ENCODE data around the gene WDR33.

DNA sequence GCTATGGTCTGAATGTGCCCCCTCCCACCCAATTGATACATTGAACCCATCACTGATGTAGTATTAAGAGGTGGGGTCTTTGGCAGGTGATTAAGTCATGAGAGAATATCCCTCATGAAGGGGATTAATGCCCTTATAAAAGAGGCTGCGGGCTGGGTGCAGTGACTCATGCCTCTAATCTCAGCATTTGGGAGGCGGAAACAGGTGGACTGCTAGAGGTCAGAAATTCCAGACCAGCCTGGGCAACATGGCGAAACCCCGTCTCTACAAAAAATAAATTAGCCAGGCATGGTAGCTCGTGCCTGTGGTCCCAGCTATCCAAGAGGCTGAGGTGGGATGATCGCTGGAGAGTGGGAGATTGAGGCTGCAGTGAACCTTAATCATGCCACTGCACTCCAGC lies 32.7 kb upstream of the WDR33 start:
- TF ChIP-seq ZNF274 (IDR thresholded peaks at IDR 0.05; ENCODE audit: low read depth, low read length) (no peak), YY1 (IDR thresholded peaks at IDR 0.05; ENCODE audit: insufficient read depth, insufficient read length) (no peak), SUZ12 (IDR thresholded peaks at IDR 0.05; ENCODE audit: extremely low read depth, insufficient read depth, insufficient read length) (no peak)
